NB4 (cell line): ENCODE data around the gene FBXO31.

Experiments
- CTCF ChIP-seq: IDR thresholded peaks from one replicate; pipeline ENCODE4 v1.5.1; 2012; ENCODE audit warnings: low read depth, low read length
- MYC ChIP-seq: IDR thresholded peaks from 2 replicates; pipeline ENCODE4 v1.6.1; 2011; ENCODE audit warnings: low read depth, low read length

DNA sequence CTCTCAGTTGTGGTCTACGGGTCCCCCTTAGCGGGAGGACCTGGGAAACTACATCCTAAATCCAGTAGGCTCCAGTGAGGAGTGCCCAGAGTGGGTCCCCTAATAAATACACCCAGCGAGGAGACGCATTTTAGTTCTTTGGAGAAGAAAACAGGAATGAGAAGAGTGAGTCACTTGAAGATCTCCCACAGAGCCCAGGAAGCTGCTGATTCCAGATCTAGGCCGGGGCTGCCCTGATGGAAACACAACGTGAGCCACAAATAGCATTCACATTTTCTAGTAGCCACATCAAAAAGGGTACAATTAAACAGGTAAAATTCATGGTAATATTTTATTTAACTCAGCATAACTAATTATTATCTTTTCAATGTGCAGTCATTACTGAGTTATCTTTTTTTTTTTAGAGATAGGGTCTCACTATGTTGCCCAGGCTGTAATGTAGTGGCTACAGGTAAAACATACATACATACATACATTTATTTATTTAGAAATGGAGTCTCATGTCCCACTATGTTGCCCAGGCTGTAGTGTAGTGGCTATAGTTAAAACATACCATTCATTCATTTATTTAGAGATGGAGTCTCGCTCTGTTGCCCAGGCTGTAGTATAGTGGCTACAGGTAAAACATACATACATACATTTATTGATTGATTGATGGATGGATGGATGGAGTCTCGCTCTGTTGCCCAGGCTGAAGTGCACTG lies 21.5 kb downstream of the FBXO31 start:
- TF ChIP-seq CTCF, result no peak
- no peak for TF ChIP-seq MYC
